Measurements from ENCODE around the gene ICA1. TPM values are rescaled to one million over a fixed set of nuclear protein-coding genes. Genes with fewer than 3 reads are reported as not detected.

The ICA1 gene
- total RNA-seq, 1 experiment from 2014 or later = 28.8 TPM

- no peak overlapping the region for H3K4me3 Mint-ChIP-seq
These were observed 33.9 kb downstream of the ICA1 start for GRCh38 chr7:8228068-8228467.

More at GRCh38 chr7:8228068-8228467, 33.9 kb downstream of the ICA1 start:
- H3K9me3 ChIP-seq (ENCODE audit: control insufficient read depth, low read depth, low read length) = no peaks in the 10 kb centered on the region
- no peak overlapping the region for H2BK15ac ChIP-seq (ENCODE audit: low read depth, low read length)
- no peak overlapping the region for H3T11ph ChIP-seq (ENCODE audit: low read length)
- no peaks in the 10 kb centered on the region for H4K20me1 ChIP-seq (ENCODE audit: control insufficient read depth, insufficient read depth, insufficient read length)
- H4K5ac ChIP-seq (ENCODE audit: insufficient read length, low read depth, low read length) = no peak overlapping the region
- H3K27me3 ChIP-seq (ENCODE audit: insufficient read depth, low read length) = no peaks in the 10 kb centered on the region
- no peak overlapping the region for H3K23ac ChIP-seq (ENCODE audit: insufficient read length, low read depth, low read length)
- H3K23me2 ChIP-seq (ENCODE audit: insufficient read length, low read depth, low read length, poor library complexity, severe bottlenecking) = no peaks in the 10 kb centered on the region
- H3K27me3 Mint-ChIP-seq (ENCODE audit: low read depth) = no peaks in the 10 kb centered on the region; the same call in 1 of the 2 replicates
- no peak overlapping the region for H3K18ac ChIP-seq (ENCODE audit: insufficient read length, low read depth, low read length)
- no peak overlapping the region for H2AK5ac ChIP-seq (ENCODE audit: insufficient read length, low read length)
- peaks cover 0 to 5% (median 0%) of the 10 kb centered on the region in 3 experiments; a peak in 1 of 7 replicates for H3K36me3 Mint-ChIP-seq (ENCODE audit: insufficient read depth in 1 of 3, low read depth in 3 of 3)
- TF ChIP-seq, protein P1, sequence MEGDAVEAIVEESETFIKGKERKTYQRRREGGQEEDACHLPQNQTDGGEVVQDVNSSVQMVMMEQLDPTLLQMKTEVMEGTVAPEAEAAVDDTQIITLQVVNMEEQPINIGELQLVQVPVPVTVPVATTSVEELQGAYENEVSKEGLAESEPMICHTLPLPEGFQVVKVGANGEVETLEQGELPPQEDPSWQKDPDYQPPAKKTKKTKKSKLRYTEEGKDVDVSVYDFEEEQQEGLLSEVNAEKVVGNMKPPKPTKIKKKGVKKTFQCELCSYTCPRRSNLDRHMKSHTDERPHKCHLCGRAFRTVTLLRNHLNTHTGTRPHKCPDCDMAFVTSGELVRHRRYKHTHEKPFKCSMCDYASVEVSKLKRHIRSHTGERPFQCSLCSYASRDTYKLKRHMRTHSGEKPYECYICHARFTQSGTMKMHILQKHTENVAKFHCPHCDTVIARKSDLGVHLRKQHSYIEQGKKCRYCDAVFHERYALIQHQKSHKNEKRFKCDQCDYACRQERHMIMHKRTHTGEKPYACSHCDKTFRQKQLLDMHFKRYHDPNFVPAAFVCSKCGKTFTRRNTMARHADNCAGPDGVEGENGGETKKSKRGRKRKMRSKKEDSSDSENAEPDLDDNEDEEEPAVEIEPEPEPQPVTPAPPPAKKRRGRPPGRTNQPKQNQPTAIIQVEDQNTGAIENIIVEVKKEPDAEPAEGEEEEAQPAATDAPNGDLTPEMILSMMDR (conservative IDR thresholded peaks at IDR 0.05) = no peak
- H3K27ac ChIP-seq (ENCODE audit: insufficient read length, low read depth, low read length) = no peak overlapping the region
- H2AFZ ChIP-seq (ENCODE audit: low read length) = no peak overlapping the region
- no peaks in the 10 kb centered on the region for H3K9me3 Mint-ChIP-seq
- no peak overlapping the region for H3K9ac ChIP-seq (ENCODE audit: extremely low read depth, insufficient read length, low read length)
- no peak overlapping the region for H2BK20ac ChIP-seq (ENCODE audit: low read depth, low read length, poor library complexity, severe bottlenecking)
- no peak overlapping the region for H4K91ac ChIP-seq (ENCODE audit: insufficient read length, low read depth, low read length)
- no peak overlapping the region for H3K27ac Mint-ChIP-seq
- no peak overlapping the region for H2BK12ac ChIP-seq (ENCODE audit: insufficient read length, low read depth, low read length)
- no peak for DNase-seq
- H3K4me1 Mint-ChIP-seq = peaks cover 0 to under 1% of the 10 kb centered on the region in 2 experiments; a peak in 3 of 4 replicates
- H3K14ac ChIP-seq (ENCODE audit: insufficient read depth, low read length) = no peak overlapping the region
- no peak overlapping the region for H3K4ac ChIP-seq (ENCODE audit: low read depth, low read length)
- no peak overlapping the region for H4K8ac ChIP-seq (replicated peaks; ENCODE audit: insufficient read length, low read depth, low read length)
- H3K79me2 ChIP-seq (ENCODE audit: insufficient read depth, low read length) = no peaks in the 10 kb centered on the region
- no peak overlapping the region for H2BK120ac ChIP-seq (ENCODE audit: low read depth, low read length, poor library complexity, severe bottlenecking)
- H2BK5ac ChIP-seq (ENCODE audit: insufficient read length, low read length) = no peak overlapping the region
- H3K79me1 ChIP-seq (ENCODE audit: insufficient read depth, low read depth, low read length, poor library complexity, severe bottlenecking) = no peaks in the 10 kb centered on the region
- H3K56ac ChIP-seq (ENCODE audit: insufficient read length, low read depth, low read length) = no peak overlapping the region
- H3K4me2 ChIP-seq (ENCODE audit: insufficient read depth, insufficient read length, low read length) = no peak overlapping the region
- H3K4me1 ChIP-seq (ENCODE audit: insufficient read depth, low read length) = no peaks in the 10 kb centered on the region

All from H9 (cell line).